Hepatocyte (in vitro differentiated cells): Measurements from ENCODE around the gene ATP9A. TPM values are rescaled to one million over a fixed set of nuclear protein-coding genes. Genes with fewer than 3 reads are reported as not detected.

Experiments used
- DNase-seq: peaks from one replicate; pipeline ENCODE4 v3.0.0-alpha.2; 2016; ENCODE audit warnings: low spot score
- H2AFZ ChIP-seq: fragments of 200-600 bp; sonication (generic); 2 replicates; pipeline ENCODE4 v1.6.0; 2016; ENCODE audit warnings: antibody characterized with exemption, mild to moderate bottlenecking
- H3K27ac ChIP-seq: fragments of 200-600 bp; sonication (generic); 2 replicates; pipeline ENCODE4 v1.5.1; 2016; ENCODE audit warnings: mild to moderate bottlenecking
- H3K27me3 ChIP-seq: fragments of 200-600 bp; sonication (generic); 2 replicates; pipeline ENCODE4 v1.6.1; 2016
- H3K36me3 ChIP-seq: fragments of 200-600 bp; sonication (generic); replicated peaks from 2 replicates; pipeline ENCODE4 v1.5.1; 2016; ENCODE audit warnings: low read depth; ENCODE audit not compliant: insufficient read depth
- H3K4me1 ChIP-seq: fragments of 200-600 bp; sonication (generic); 2 replicates; pipeline ENCODE4 v1.5.1; 2016; ENCODE audit warnings: mild to moderate bottlenecking, moderate library complexity; ENCODE audit not compliant: insufficient read depth
- H3K4me2 ChIP-seq: fragments of 200-600 bp; sonication (generic); 2 replicates; pipeline ENCODE4 v1.6.0; 2016
- H3K4me3 ChIP-seq: fragments of 200-600 bp; sonication (generic); 2 replicates; pipeline ENCODE4 v1.5.1; 2016; ENCODE audit warnings: mild to moderate bottlenecking
- H3K79me2 ChIP-seq: fragments of 200-600 bp; sonication (generic); 2 replicates; pipeline ENCODE4 v1.6.0; 2017; ENCODE audit warnings: mild to moderate bottlenecking
- H3K9me2 ChIP-seq: fragments of 200-600 bp; sonication (generic); replicated peaks from 2 replicates; pipeline ENCODE4 v1.6.0; 2017; ENCODE audit warnings: mild to moderate bottlenecking; ENCODE audit not compliant: insufficient read depth
- H3K9me3 ChIP-seq: fragments of 200-600 bp; sonication (generic); 2 replicates; pipeline ENCODE4 v1.5.1; 2016; ENCODE audit warnings: low read depth, mild to moderate bottlenecking
- H4K20me1 ChIP-seq: fragments of 200-600 bp; sonication (generic); 2 replicates; pipeline ENCODE4 v1.6.0; 2016; ENCODE audit warnings: mild to moderate bottlenecking; ENCODE audit not compliant: insufficient read depth, poor library complexity, severe bottlenecking
- EZH2 ChIP-seq: fragments of 200-600 bp; sonication (generic); IDR thresholded peaks from 2 replicates; pipeline ENCODE4 v1.6.1; 2016; ENCODE audit warnings: antibody characterized with exemption, mild to moderate bottlenecking, borderline replicate concordance
- EZH2phosphoT487 ChIP-seq: fragments of 200-600 bp; sonication (generic); IDR thresholded peaks from one replicate; pipeline ENCODE4 v1.6.1; 2018; ENCODE audit warnings: antibody characterized with exemption, mild to moderate bottlenecking, low read depth, moderate library complexity; ENCODE audit not compliant: unreplicated experiment, severe bottlenecking
- WGBS: methylation state at CpG from one replicate; pipeline ENCODE4 v1.1.6; 2016; ENCODE audit warnings: low lambda C conversion rate; ENCODE audit errors: missing lambda C conversion rate; 5-methylcytosine and 5-hydroxymethylcytosine counted together
- polyA plus RNA-seq: library from polyadenylated mRNA; unstranded; fragments of >200 nt; fragmentation: Nextera tagmentation; extraction: Ambion mirVana; gene quantifications from 2 replicates; pipeline ENCODE4 v1.2.1, GENCODE V29; 2016
- total RNA-seq: library from RNA; depleted of rRNA; stranded (reverse); fragments of >200 nt; gene quantifications from 2 replicates; pipeline ENCODE4 v1.2.3, GENCODE V29; 2014
- TF ChIP-seq, protein P1 (sequence below): fragments of 200-600 bp; sonication (generic); IDR thresholded peaks from 2 replicates; pipeline ENCODE4 v1.5.1; 2016; ENCODE audit warnings: antibody characterized with exemption, mild to moderate bottlenecking; ENCODE audit not compliant: poor library complexity

The ATP9A gene
- total and polyA plus RNA-seq, 2 experiments from 2014 or later: 12.1 to 28.1 TPM

DNA sequence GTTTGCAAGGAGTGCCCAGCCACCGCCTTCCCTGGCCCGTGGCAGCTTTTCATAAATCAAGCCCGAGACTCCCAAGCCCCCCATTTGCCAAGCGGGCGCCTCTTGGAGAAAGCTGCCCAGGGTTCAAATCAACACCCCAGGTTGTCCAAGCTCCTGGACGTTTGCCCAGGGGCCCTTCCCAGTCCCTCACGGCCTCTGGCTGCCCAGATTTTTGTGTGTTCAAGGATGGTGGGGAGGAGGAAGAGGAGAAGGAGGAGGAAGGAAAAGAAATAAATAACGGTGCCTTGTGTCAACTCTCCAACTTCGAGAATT lies 205.1 kb downstream of the ATP9A start:
- H3K9me3 ChIP-seq: no peaks in the 10 kb centered on the region
- H3K79me2 ChIP-seq: no peaks in the 10 kb centered on the region
- peak overlapping the region; percentile 82 for H3K27ac ChIP-seq
- H3K9me2 ChIP-seq: no peaks in the 10 kb centered on the region
- H3K36me3 ChIP-seq: no peaks in the 10 kb centered on the region
- peak overlapping the region; percentile 96 for H3K4me2 ChIP-seq
- DNase-seq: no peak
- no peaks in the 10 kb centered on the region for H4K20me1 ChIP-seq
- peaks cover 21% of the 10 kb centered on the region for H3K4me1 ChIP-seq
- 6% methylated on average over 9 of the region's 9 CpGs for WGBS
- TF ChIP-seq EZH2phosphoT487: no peak
- TF ChIP-seq, protein P1, sequence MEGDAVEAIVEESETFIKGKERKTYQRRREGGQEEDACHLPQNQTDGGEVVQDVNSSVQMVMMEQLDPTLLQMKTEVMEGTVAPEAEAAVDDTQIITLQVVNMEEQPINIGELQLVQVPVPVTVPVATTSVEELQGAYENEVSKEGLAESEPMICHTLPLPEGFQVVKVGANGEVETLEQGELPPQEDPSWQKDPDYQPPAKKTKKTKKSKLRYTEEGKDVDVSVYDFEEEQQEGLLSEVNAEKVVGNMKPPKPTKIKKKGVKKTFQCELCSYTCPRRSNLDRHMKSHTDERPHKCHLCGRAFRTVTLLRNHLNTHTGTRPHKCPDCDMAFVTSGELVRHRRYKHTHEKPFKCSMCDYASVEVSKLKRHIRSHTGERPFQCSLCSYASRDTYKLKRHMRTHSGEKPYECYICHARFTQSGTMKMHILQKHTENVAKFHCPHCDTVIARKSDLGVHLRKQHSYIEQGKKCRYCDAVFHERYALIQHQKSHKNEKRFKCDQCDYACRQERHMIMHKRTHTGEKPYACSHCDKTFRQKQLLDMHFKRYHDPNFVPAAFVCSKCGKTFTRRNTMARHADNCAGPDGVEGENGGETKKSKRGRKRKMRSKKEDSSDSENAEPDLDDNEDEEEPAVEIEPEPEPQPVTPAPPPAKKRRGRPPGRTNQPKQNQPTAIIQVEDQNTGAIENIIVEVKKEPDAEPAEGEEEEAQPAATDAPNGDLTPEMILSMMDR: no peak
- TF ChIP-seq EZH2: no peak
- H3K27me3 ChIP-seq: peaks cover 25% of the 10 kb centered on the region
- H3K4me3 ChIP-seq: no peak overlapping the region
- H2AFZ ChIP-seq: peak overlapping the region; percentile 18

DNA sequence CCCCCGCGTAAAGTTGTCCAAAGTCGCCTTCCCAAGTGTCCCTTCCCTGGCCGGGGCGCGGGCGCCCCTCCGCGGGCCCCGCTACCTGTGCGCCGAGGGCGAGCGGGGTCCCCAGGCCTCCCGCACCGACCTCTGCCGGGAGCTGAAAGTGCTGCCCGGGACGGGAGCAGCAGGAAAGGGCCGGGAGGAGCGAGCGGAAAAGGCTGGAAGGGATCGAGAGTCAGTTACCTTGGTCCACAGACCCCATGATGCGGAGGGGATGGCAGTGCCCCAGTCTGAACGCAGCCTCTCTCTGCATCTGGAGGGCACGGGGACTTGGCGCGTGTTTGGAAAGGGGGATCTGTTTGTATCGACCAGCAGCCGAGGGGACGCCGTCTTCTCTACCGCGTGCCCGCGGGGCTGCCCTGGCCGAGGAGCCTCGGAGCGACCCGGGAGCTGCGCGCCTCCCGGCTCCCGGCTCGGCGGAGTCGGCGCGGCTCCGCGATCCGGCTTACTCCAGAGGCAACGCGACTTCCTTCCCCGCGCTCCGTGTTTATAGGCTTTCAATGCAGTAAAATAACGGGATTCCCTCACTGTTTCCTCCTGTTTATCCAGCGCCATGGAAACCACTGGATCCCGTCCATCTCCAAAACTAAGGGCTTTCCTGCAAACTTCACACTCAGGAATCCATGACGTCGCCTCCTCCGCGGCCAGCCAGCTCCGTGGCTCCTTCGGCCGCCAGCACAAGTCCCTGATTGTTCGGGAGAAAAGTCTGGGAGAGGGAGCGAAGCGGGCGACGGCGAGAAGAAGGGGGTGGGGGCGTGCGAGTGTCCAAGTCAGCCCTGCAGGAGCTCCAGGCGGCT lies 205.6 kb downstream of the ATP9A start:
- peak overlapping the region; percentile 18 for H2AFZ ChIP-seq
- H4K20me1 ChIP-seq: no peaks in the 10 kb centered on the region
- peaks cover 25% of the 10 kb centered on the region for H3K27me3 ChIP-seq
- peak overlapping the region; percentile 82 for H3K27ac ChIP-seq
- no peaks in the 10 kb centered on the region for H3K9me3 ChIP-seq
- WGBS: under 1% methylated on average over 65 of the region's 76 CpGs
- H3K4me1 ChIP-seq: peaks cover 21% of the 10 kb centered on the region
- TF ChIP-seq, protein P1: peak; percentile 32
- TF ChIP-seq EZH2 (peak; percentile 54), EZH2phosphoT487 (no peak)
- peak; percentile 86 for DNase-seq
- H3K36me3 ChIP-seq: no peaks in the 10 kb centered on the region
- H3K9me2 ChIP-seq: no peaks in the 10 kb centered on the region
- H3K4me2 ChIP-seq: peak overlapping the region; percentile 96
- peak overlapping the region; percentile 50 for H3K4me3 ChIP-seq
- H3K79me2 ChIP-seq: no peaks in the 10 kb centered on the region

DNA sequence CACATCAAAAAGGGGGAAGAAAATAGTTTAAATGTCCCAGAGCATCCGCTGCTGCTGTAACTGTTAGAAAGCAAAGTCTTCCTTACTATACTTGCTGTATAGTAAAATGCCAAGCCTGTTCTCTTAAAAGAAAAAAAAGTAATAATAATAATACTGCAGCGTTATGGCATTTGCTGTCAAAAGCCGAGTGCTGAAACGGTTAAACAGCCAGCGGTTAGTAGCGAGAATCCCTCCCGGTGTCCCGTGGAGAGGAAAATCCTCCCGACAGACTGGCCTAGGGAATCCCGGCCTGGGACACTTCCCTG lies 206.2 kb downstream of the ATP9A start:
- no peaks in the 10 kb centered on the region for H4K20me1 ChIP-seq
- peak overlapping the region; percentile 82 for H3K27ac ChIP-seq
- no peaks in the 10 kb centered on the region for H3K9me3 ChIP-seq
- peak overlapping the region; percentile 96 for H3K4me2 ChIP-seq
- no peaks in the 10 kb centered on the region for H3K79me2 ChIP-seq
- peak overlapping the region; percentile 18 for H2AFZ ChIP-seq
- no peak for TF ChIP-seq EZH2
- TF ChIP-seq, protein P1: no peak
- TF ChIP-seq EZH2phosphoT487: no peak
- H3K27me3 ChIP-seq: peaks cover 25% of the 10 kb centered on the region
- peak overlapping the region; percentile 50 for H3K4me3 ChIP-seq
- no peaks in the 10 kb centered on the region for H3K9me2 ChIP-seq
- no peaks in the 10 kb centered on the region for H3K36me3 ChIP-seq
- WGBS: 2% methylated on average over 10 of the region's 10 CpGs
- DNase-seq: no peak
- peaks cover 21% of the 10 kb centered on the region for H3K4me1 ChIP-seq
